ENCODE measurements around the gene CENPH. TPM values are rescaled to one million over a fixed set of nuclear protein-coding genes. Genes with fewer than 3 reads are reported as not detected.

Gene CENPH
- total and polyA plus RNA-seq, 2 of the 8 experiments (the other 6 are each of a cell fraction or from before 2014, with no cell fraction given): 69.0 to 82.8 TPM

DNA sequence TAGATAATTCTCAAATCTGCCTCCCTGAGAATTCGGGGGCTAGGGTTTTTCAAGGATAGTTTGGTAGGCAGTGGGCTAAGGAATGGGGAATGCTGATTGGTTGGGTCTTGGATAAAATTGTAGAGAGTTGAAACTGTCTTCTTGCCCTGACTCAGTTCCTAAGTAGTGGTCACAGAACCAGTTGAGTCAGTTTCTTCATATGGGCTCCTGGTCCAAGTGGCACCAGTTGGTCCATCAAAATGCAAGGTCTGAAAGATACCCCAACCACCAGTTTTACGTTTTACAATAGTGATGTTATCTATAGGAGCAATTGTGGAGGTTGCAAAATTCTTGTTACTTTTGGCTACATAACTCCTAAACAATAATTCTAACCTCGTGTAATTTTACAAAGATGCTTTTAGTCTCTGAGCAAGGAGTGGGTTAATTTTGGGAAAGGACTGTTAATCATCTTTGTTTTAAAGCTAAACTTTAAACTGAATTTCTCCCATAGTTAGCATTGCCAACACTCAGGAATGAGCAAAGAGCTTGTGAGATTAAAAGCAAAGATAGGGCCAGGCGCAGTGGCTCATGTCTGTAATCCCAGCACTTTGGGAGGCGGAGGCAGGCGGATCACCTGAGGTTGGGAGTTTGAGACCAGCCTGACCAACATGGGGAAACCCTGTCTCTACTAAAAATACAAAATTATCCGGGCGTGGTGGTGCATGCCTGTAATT is 53.0 kb downstream of the CENPH start:
- no peaks in the 10 kb centered on the region for H4K20me1 ChIP-seq (replicated peaks in 1 of 2; ENCODE audit: control insufficient read depth in 1 of 2, insufficient read depth in 2 of 2, low read length in 2 of 2)
- no peak for TF ChIP-seq FOSL1 (IDR thresholded peaks at IDR 0.05; ENCODE audit: insufficient read depth, low read depth, low read length)
- TF ChIP-seq RXRA (IDR thresholded peaks at IDR 0.05; ENCODE audit: insufficient read depth, low read depth, low read length): no peak
- no peak for TF ChIP-seq POLR2A (IDR thresholded peaks at IDR 0.05; ENCODE audit: control extremely low read depth in 1 of 2, low read depth in 2 of 2, low read length in 2 of 2)
- TF ChIP-seq CBX5 (IDR thresholded peaks at IDR 0.05; ENCODE audit: low read depth, low read length): no peak
- no peak for TF ChIP-seq CREB1 (IDR thresholded peaks at IDR 0.05)
- no peak for TF ChIP-seq EZH2 (IDR thresholded peaks at IDR 0.05; ENCODE audit: low read depth, low read length, severe bottlenecking)
- no peak for TF ChIP-seq SP2 (IDR thresholded peaks at IDR 0.05; ENCODE audit: low read length)
- TF ChIP-seq CEBPB (IDR thresholded peaks at IDR 0.05; ENCODE audit: low read depth, low read length): no peak
- no peak for TF ChIP-seq CHD1 (IDR thresholded peaks at IDR 0.05; ENCODE audit: low read depth, low read length)
- no peak for TF ChIP-seq SIN3A (conservative IDR thresholded peaks at IDR 0.05 in 1 of 2, IDR thresholded peaks at IDR 0.05 in 1 of 2; ENCODE audit: low read depth in 1 of 2, low read length in 2 of 2)
- TF ChIP-seq RAD21 (IDR thresholded peaks at IDR 0.05 in 1 of 2, conservative IDR thresholded peaks at IDR 0.05 in 1 of 2; ENCODE audit: low read depth in 2 of 2, low read length in 2 of 2): no peak
- no peak for TF ChIP-seq BRCA1 (IDR thresholded peaks at IDR 0.05; ENCODE audit: low read depth, low read length)
- TF ChIP-seq SRF (IDR thresholded peaks at IDR 0.05; ENCODE audit: low read depth, low read length): no peak

More for the DNA sequence above, 53.0 kb downstream of the CENPH start:
- Histone ChIP-seq H3K9me3 (ENCODE audit: insufficient read depth in 2 of 2, low read depth in 1 of 2, low read length in 1 of 2) (no peaks in the 10 kb centered on the region), H3K14ac (ENCODE audit: insufficient read length) (no peak overlapping the region), H3K4me2 (ENCODE audit: insufficient read depth in 1 of 2, low read depth in 2 of 2, low read length in 2 of 2) (no peak overlapping the region), H3K23me2 (ENCODE audit: low read depth, low read length) (no peaks in the 10 kb centered on the region), H2BK12ac (ENCODE audit: low read depth, low read length) (no peak overlapping the region), H3K79me2 (ENCODE audit: control insufficient read depth in 1 of 2, insufficient read depth in 2 of 2, low read length in 2 of 2) (peaks cover 7 to 92% of the 10 kb centered on the region in 2 experiments; a peak in 3 of 4 replicates), H4K5ac (ENCODE audit: insufficient read length, low read depth, low read length) (no peak overlapping the region), H2AFZ (ENCODE audit: low read length) (no peak overlapping the region), H3K4me3 (ENCODE audit: extremely low read depth in 1 of 4, insufficient read depth in 2 of 4, low read depth in 3 of 4, low read length in 4 of 4) (no peak overlapping the region), H3K23ac (ENCODE audit: insufficient read length) (no peak overlapping the region), H2BK20ac (ENCODE audit: low read length) (no peak overlapping the region), H3K36me3 (ENCODE audit: control insufficient read depth in 2 of 4, insufficient read depth in 4 of 4, low read length in 3 of 4) (peaks cover 0 to 22% (median 3%) of the 10 kb centered on the region in 4 experiments; a peak in 4 of 8 replicates), H3K27ac (ENCODE audit: low read depth, low read length) (no peak overlapping the region), H2BK15ac (ENCODE audit: low read length) (no peak overlapping the region), H3K9ac (replicated peaks in 1 of 4; ENCODE audit: extremely low read depth in 1 of 4, low read depth in 3 of 4, low read length in 3 of 4) (no peak overlapping the region), H4K91ac (replicated peaks; ENCODE audit: insufficient read length, low read length) (no peak overlapping the region), H3K79me1 (ENCODE audit: low read depth, low read length) (peaks cover 2% of the 10 kb centered on the region; the same call in 1 of the 2 replicates), H3K56ac (replicated peaks; ENCODE audit: insufficient read length, low read depth, low read length) (no peak overlapping the region), H2BK5ac (ENCODE audit: low read depth, low read length) (no peak overlapping the region), H3K4ac (replicated peaks; ENCODE audit: insufficient read length, low read depth, low read length) (no peak overlapping the region), H3K27me3 (replicated peaks in 1 of 4; ENCODE audit: control insufficient read depth in 3 of 4, extremely low read depth in 1 of 4, insufficient read depth in 3 of 4, low read length in 3 of 4) (no peaks in the 10 kb centered on the region), H4K8ac (ENCODE audit: extremely low read depth, insufficient read depth, low read length) (no peak overlapping the region), H2BK120ac (replicated peaks; ENCODE audit: low read depth, low read length) (no peak overlapping the region), H3K18ac (ENCODE audit: extremely low read depth, low read length) (no peak overlapping the region), H3K4me1 (replicated peaks in 1 of 4; ENCODE audit: control insufficient read depth in 3 of 4, insufficient read depth in 4 of 4, low read length in 3 of 4) (no peaks in the 10 kb centered on the region), H2AK5ac (ENCODE audit: low read depth, low read length) (no peak overlapping the region)
- CTCF ChIA-PET (ENCODE audit: partially characterized antibody): interaction anchor here (1.5 kb wide), 1 partner anchor 149 kb away, joined by 4 read pairs; the partner anchor contains the start of gene SLC30A5
- no peak for FAIRE-seq
- DNase-seq (ENCODE audit: low read depth in 1 of 2, low spot score in 2 of 2): no peak
- POLR2A ChIA-PET (ENCODE audit: partially characterized antibody): interaction anchor here (0.9 to 1.0 kb wide), 2 partner anchors 20 to 92 kb away, joined by 3 to 5 read pairs; no protein-coding TSS in a partner anchor
- 88% methylated on average over 7 of the region's 8 CpGs; no CpG with 5 or more reads in 1 of the 2 experiments for WGBS, 2 experiments (ENCODE audit: extremely low coverage in 1 of 2, insufficient coverage in 1 of 2, insufficient read length in 1 of 2, insufficient replicate concordance in 2 of 2, low coverage in 1 of 2, low lambda C conversion rate in 2 of 2, missing lambda C conversion rate in 1 of 2)

Measured in H1 (cell line).